ENCODE measurements around the gene PRDX3.
"Not testable (repeated sequence)": the region's sequence is repeated elsewhere in the genome, so short reads cannot be mapped to it uniquely, and the experiment has no call there.

DNA sequence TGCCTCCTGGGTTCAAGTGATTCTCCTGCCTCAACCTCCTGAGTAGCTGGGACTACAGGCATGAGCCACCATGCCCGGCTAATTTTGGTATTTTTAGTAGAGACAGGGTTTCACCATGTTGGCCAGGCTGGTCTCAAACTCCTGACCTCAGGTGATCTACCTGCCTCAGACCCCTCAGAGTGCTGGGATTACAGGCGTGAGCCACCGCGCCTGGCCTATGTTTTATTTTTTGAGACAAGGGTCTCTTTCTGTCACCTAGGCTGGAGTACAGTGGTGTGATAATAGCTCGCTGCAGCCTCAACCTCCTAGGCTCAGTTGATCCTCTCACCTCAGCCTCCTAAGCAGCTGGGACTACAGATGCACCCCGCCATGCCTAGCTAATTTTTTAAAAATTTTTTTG lies 27.0 kb downstream of the PRDX3 start:
- TF ChIP-seq, protein P1, sequence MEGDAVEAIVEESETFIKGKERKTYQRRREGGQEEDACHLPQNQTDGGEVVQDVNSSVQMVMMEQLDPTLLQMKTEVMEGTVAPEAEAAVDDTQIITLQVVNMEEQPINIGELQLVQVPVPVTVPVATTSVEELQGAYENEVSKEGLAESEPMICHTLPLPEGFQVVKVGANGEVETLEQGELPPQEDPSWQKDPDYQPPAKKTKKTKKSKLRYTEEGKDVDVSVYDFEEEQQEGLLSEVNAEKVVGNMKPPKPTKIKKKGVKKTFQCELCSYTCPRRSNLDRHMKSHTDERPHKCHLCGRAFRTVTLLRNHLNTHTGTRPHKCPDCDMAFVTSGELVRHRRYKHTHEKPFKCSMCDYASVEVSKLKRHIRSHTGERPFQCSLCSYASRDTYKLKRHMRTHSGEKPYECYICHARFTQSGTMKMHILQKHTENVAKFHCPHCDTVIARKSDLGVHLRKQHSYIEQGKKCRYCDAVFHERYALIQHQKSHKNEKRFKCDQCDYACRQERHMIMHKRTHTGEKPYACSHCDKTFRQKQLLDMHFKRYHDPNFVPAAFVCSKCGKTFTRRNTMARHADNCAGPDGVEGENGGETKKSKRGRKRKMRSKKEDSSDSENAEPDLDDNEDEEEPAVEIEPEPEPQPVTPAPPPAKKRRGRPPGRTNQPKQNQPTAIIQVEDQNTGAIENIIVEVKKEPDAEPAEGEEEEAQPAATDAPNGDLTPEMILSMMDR (conservative IDR thresholded peaks at IDR 0.05 in 1 of 2, IDR thresholded peaks at IDR 0.05 in 1 of 2; ENCODE audit: extremely low read depth in 1 of 2, insufficient read depth in 1 of 2, low read depth in 1 of 2, low read length in 2 of 2): not testable (repeated sequence)
- TF ChIP-seq EZH2 (IDR thresholded peaks at IDR 0.05; ENCODE audit: borderline replicate concordance, low read length): not testable (repeated sequence)
